Gastroesophageal sphincter (tissue), 3 donors: ENCODE results near the gene TMEM185B.

Experiments
- CTCF ChIP-seq, 4 experiments: fragments of 200-600 bp in 2 of 4; fragments of 450-650 bp in 2 of 4; sonication (generic) in 1 of 4; IDR thresholded peaks; one replicate each; pipeline ENCODE4 v1.5.1; 2017 to 2019; ENCODE audit warnings: antibody characterized with exemption in 4 of 4, mild to moderate bottlenecking in 2 of 4, moderate library complexity in 2 of 4
- EP300 ChIP-seq: sonication (generic); formaldehyde crosslinking; IDR thresholded peaks from one replicate; pipeline ENCODE4 v1.6.1; 2017; ENCODE audit warnings: antibody characterized with exemption, mild to moderate bottlenecking
- POLR2A ChIP-seq, 2 donors: fragments of 450-650 bp; IDR thresholded peaks; one replicate each; pipeline ENCODE4 v1.6.1; 2017; ENCODE audit warnings: antibody characterized with exemption in 2 of 2, mild to moderate bottlenecking in 2 of 2, moderate library complexity in 1 of 2
- POLR2AphosphoS5 ChIP-seq: sonication (generic); formaldehyde crosslinking; IDR thresholded peaks from one replicate; pipeline ENCODE4 v1.6.1; 2017; ENCODE audit warnings: antibody characterized with exemption

GRCh38 chr2:120204022-120204405, 19.2 kb downstream of the TMEM185B start:
- TF ChIP-seq CTCF (IDR thresholded peaks at IDR 0.05), result no peak
- no peak for TF ChIP-seq POLR2AphosphoS5
- TF ChIP-seq POLR2A (IDR thresholded peaks at IDR 0.05), result no peak
- TF ChIP-seq EP300, result no peak
